Lung (tissue), 12 donors: ENCODE results near the gene SH3GL2. TPM values are rescaled to one million over a fixed set of nuclear protein-coding genes. Genes with fewer than 3 reads are reported as not detected.

ENCODE experiments used
- ATAC-seq: fragments of 200-7000 bp; cut with Tn5 transposase; one replicate; pipeline ENCODE4 v1.9.1; 2020; ENCODE audit warnings: moderate number of reproducible peaks; ENCODE audit not compliant: insufficient read depth, low FRiP score
- DNase-seq, 3 donors: peaks; one replicate each; pipeline ENCODE4 v3.0.0-alpha.2; 2013 to 2017
- H3K27ac ChIP-seq, 2 donors: one replicate each; pipeline ENCODE4 v1.5.1; 2013; ENCODE audit warnings: mild to moderate bottlenecking in 2 of 2, moderate library complexity in 2 of 2, control low read depth in 1 of 2, inconsistent platforms in 1 of 2, low read depth in 1 of 2, low read length in 1 of 2
- H3K27me3 ChIP-seq, 3 donors: one replicate each; pipeline ENCODE4 v1.5.1; 2013; ENCODE audit warnings: low read length in 2 of 3; ENCODE audit not compliant: control insufficient read depth in 3 of 3, insufficient read depth in 3 of 3
- H3K36me3 ChIP-seq, 4 donors: one replicate each; pipeline ENCODE4 v1.5.1; 2013; ENCODE audit warnings: low read length in 4 of 4, mild to moderate bottlenecking in 1 of 4, moderate library complexity in 1 of 4; ENCODE audit not compliant: control insufficient read depth in 4 of 4, insufficient read depth in 4 of 4
- H3K4me1 ChIP-seq, 5 donors: one replicate each; pipeline ENCODE4 v1.5.1; 2013; ENCODE audit warnings: low read length in 5 of 5, mild to moderate bottlenecking in 2 of 5, moderate library complexity in 1 of 5; ENCODE audit not compliant: control insufficient read depth in 5 of 5, insufficient read depth in 5 of 5
- H3K4me3 ChIP-seq: one replicate; pipeline ENCODE4 v1.5.1; 2013; ENCODE audit warnings: mild to moderate bottlenecking, control low read depth, moderate library complexity
- H3K9ac ChIP-seq, 2 donors: one replicate each; pipeline ENCODE4 v1.5.1; 2013; ENCODE audit warnings: low read length in 2 of 2, control low read depth in 1 of 2; ENCODE audit not compliant: insufficient read depth in 1 of 2
- H3K9me3 ChIP-seq, 4 donors: one replicate each; pipeline ENCODE4 v1.5.1; 2013; ENCODE audit warnings: low read length in 3 of 4, mild to moderate bottlenecking in 1 of 4, moderate library complexity in 1 of 4; ENCODE audit not compliant: control insufficient read depth in 4 of 4, insufficient read depth in 3 of 4
- CTCF ChIP-seq: IDR thresholded peaks from 2 replicates; pipeline ENCODE4 v1.5.1; 2012; ENCODE audit warnings: mild to moderate bottlenecking; ENCODE audit errors: control extremely low read depth, extremely low read depth
- WGBS, 2 donors: extraction: QIAGEN DNeasy Blood & Tissue Kit; methylation state at CpG; one replicate each; pipeline ENCODE4 v1.1.7; 2013; 5-methylcytosine and 5-hydroxymethylcytosine counted together
- polyA plus RNA-seq, 2 donors: library from polyadenylated mRNA; stranded (reverse); fragments of 200-250 nt; gene quantifications; one replicate each; pipeline ENCODE4 v1.2.1, GENCODE V29; 2013
- total RNA-seq, 2 donors: library from RNA; depleted of rRNA in 1 of 2; stranded (reverse); fragments of >200 nt in 1 of 2; gene quantifications; one replicate each; pipeline ENCODE4 v1.2.1, GENCODE V29; 2014 to 2021
- donor health status: control.
- donor health status: control.
- donor health status: Bipolar disorder and iron deficiency.
- donor health status: healthy.
- donor health status: DM: yes; HTN: yes; CAD: no.

Gene SH3GL2
- total and polyA plus RNA-seq, 4 donors: 0.07 to 2.9 (median 1.1) TPM

DNA sequence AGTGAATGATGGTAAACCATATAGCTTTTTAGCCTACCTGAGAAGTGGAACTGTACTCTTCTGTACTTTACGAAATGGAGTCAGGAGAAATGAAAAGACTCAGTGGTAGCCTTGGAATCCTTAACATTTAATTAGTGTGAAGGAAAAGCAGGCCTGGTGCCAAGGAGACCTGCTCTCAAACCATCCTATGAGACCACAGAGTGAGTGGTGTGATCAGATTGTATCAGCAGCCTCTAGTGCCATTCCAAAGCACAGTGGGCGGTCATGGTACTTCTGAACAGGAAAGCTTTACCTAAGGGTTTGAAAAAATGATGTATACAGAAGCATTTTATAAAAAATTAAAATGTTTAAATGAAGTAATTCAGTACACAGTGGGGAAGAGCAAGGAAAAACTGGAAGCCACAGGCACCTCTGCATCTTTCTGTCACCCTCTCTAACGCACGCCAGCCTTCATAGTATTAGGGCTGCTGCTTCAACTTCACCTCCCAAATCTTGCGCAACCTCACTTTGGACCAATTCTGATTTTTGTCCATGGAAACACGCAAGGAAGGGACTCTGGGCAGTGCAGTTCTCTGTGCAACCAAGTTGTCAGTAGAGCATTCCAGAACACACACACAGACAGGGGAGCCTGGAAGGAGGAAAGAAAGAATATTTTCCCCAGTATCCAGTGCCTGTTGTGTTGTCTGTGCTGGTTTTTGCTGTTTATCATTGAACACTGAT, 203.7 kb downstream of the SH3GL2 start:
- H3K9me3 ChIP-seq: peaks cover 0 to 2% (median 0%) of the 10 kb centered on the region in 4 donors
- WGBS, 2 donors: 84 to 95% methylated on average over 6 of the region's 6 CpGs
- DNase-seq (no peak), ATAC-seq (no peak)
- no peaks in the 10 kb centered on the region for H3K4me1 ChIP-seq
- no peak overlapping the region for H3K9ac ChIP-seq
- H3K27me3 ChIP-seq: no peaks in the 10 kb centered on the region
- TF ChIP-seq CTCF: no peak
- H3K36me3 ChIP-seq: no peaks in the 10 kb centered on the region
- no peak overlapping the region for H3K4me3 ChIP-seq
- no peak overlapping the region for H3K27ac ChIP-seq

GRCh38 chr9:17783227-17783626, 204.4 kb downstream of the SH3GL2 start:
- no peaks in the 10 kb centered on the region for H3K4me1 ChIP-seq
- WGBS, 2 donors: 38 to 63% methylated on average over 1 of the region's 1 CpG
- peak; percentile 14 for ATAC-seq
- H3K9me3 ChIP-seq: peaks cover 0 to 2% (median 0%) of the 10 kb centered on the region in 4 donors
- no peak overlapping the region for H3K4me3 ChIP-seq
- no peaks in the 10 kb centered on the region for H3K27me3 ChIP-seq
- no peak overlapping the region for H3K9ac ChIP-seq
- TF ChIP-seq CTCF: no peak
- no peak overlapping the region for H3K27ac ChIP-seq
- no peaks in the 10 kb centered on the region for H3K36me3 ChIP-seq
- DNase-seq: no peak

DNA sequence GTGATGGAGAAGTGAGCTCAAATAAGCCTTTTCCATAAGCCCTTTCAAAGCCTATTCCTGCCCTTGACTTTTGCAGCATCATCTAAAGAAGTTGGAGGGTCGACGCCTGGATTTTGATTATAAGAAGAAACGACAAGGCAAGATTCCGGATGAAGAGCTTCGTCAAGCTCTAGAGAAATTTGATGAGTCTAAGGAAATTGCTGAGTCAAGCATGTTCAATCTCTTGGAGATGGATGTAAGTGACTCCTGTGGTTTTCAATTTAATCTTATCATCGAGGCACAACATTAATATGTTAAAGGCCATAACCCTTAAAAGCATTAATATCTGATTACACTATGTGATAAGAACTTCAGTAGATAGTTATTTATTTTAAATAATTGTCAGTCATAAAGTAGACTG, 210.4 kb downstream of the SH3GL2 start:
- DNase-seq (no peak), ATAC-seq (no peak)
- H3K27me3 ChIP-seq: no peaks in the 10 kb centered on the region
- H3K36me3 ChIP-seq: no peaks in the 10 kb centered on the region
- 91 to 92% methylated on average over 6 of the region's 6 CpGs for WGBS, 2 donors
- H3K4me1 ChIP-seq: no peaks in the 10 kb centered on the region
- no peak overlapping the region for H3K27ac ChIP-seq
- TF ChIP-seq CTCF: no peak
- H3K9me3 ChIP-seq: peaks cover 0 to 2% (median 0%) of the 10 kb centered on the region in 4 donors
- H3K9ac ChIP-seq: no peak overlapping the region
- H3K4me3 ChIP-seq: no peak overlapping the region
